NCI-H1092 treated with DMSO at 0.1 percent for 48 hours (cell line): ENCODE data around the gene BRME1.
"Not testable (repeated sequence)": the region's sequence is repeated elsewhere in the genome, so short reads cannot be mapped to it uniquely, and the experiment has no call there.

ENCODE experiments used
- DNase-seq: peaks from one replicate; lab custom pipeline; 2025; lab: John Stamatoyannopoulos, UW

The BRME1 gene

GRCh38 chr19:13865571-13866462 lies 40.1 kb downstream of the BRME1 start:
- no peak for DNase-seq

GRCh38 chr19:13864667-13865570 lies 41.0 kb downstream of the BRME1 start:
- DNase-seq: no peak

GRCh38 chr19:13864046-13864666 lies 41.8 kb downstream of the BRME1 start:
- DNase-seq: no peak

GRCh38 chr19:13861714-13862531 lies 44.0 kb downstream of the BRME1 start:
- DNase-seq: peak; percentile 72

DNA sequence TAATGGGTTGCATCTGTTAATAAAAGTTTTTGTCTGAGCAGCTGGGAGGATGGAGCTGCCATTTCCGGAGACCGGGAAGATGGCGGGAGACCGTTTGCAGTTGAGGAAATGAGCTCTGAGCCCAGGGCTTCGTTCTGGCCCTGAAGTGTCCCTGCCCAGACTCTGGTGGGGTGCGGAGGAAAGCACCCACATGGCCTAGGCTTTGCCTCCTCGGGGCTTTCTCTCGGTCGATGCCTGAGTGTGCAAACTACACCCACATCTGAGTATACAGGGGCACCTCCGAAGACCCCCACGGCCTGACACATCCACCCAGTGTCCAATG lies 44.6 kb downstream of the BRME1 start:
- no peak for DNase-seq

DNA sequence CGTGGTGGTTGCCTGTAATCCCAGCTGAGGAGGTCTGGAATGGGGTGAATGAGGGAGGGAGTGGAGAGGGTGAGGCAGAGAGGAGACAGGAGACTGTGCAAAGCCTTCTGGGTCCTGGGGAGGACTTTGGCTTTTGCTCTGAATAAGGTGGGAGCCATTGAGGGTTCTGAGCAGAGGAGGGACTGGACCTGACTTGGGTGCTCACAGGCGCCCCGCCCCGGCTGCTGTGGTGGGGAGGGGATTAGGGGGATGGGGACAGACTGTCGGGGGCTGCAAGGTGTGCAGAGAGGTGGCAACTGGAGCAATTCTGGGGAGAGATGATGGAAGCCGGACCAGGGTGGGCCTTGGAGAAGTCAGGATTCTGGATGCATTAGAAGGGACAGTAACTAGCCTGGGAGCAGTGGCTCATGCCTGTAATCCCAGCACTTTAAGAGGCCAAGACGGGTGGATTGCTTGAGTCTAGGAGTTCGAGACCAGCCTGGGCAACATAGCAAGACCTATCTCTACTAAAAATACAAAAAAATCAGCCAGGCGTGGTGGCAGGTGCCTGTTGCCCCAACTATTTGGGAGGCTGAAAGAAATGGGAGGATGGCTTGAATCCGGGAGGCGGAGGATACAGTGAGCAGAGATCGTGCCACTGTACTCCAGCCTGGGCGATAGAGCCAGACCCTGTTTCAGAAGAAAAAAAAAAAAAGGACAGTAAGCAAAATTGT lies 45.1 kb downstream of the BRME1 start:
- DNase-seq: no peak

GRCh38 chr19:13859361-13859880 lies 46.5 kb downstream of the BRME1 start:
- no peak for DNase-seq

DNA sequence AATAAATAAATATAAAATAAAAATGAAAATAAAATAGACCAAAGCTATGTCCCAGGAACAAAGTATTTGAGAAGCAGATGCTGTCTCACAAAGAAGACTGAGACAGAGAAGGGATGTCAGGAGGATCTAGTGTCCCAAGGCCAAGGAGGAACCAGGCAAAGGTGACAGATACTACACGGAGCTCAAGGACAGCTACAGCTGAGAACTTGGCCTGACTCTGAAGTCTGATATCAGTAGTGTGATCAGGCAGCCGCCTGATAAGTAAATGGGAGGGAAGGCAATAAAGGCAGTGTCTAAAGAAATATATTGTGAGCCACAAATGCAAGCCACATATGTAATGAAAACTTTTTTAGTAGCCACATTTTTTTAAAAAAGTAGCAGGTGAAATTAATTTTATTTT lies 49.4 kb downstream of the BRME1 start:
- DNase-seq: no peak

DNA sequence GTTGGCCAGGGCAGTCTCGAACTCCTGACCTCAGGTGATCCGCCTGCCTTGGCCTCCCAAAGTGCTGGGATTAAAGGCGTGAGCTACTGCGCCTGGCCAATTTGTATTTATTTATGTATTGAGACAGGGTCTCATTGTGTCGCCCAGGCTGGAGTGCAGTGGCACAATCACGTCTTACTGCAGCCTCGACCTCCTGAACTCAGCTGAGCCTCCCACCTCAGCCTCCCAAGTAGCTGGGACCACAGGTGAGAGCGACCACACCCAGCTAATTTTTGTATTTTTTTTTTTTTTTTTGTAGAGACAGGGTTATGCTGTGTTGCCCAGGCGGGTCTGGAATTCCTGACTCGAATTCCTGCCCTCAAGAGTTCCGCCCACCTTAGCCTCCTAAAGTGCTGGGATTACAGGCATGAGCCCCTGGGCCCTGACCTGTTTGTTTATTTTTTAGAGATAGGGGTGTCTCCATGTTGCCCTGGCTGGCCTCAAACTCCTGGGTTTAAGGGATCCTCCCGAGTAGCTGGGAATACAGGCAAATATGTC lies 53.7 kb downstream of the BRME1 start:
- not testable (repeated sequence) for DNase-seq

GRCh38 chr19:13851734-13852114 lies 54.2 kb downstream of the BRME1 start:
- not testable (repeated sequence) for DNase-seq

- DNase-seq: no peak
These were observed 54.8 kb downstream of the BRME1 start for GRCh38 chr19:13850910-13851733.

- DNase-seq: peak; percentile 49
These were observed 55.7 kb downstream of the BRME1 start for GRCh38 chr19:13849991-13850909.

DNA sequence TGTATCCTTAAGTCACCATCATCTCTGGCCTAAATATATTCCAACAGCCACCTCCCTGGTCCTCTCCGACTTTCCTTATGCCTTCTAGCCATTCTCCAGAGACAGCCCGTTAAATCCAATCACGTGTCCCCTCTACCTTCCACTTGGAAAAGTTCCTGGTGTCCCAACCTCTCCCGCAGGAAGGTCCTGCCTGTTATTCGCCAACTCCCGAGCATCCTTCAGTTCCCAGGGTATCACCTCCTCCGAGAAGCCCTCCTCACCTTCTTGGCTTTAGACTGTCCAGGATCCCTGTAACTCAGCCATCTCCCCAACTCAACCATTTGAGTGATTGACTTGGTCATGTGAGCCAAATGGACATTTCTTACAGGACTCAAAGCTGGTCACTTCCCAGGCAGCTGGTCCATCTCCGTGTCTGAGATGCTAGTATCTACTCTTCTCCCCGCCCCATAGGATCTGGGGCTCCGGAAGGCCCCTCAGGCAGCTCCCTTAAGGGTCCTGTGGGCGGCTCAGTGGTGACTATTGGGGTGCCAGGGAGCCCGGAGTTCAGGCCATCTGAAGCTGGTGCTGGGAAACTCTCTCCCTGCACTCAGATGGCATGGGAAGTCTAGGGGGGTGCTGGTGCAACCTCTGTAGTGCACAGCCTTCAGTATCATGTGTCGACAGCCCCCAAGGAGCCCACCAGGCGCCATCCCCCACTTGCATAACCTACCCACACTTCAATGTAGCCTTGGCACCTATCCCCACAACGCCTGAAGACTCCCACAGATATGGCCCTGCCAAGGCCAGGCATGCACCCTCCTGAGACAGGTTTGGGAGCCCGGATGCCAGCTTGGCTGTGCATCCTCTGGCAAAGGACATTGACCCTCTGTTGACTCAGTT lies 56.9 kb downstream of the BRME1 start:
- DNase-seq: no peak

GRCh38 chr19:13848340-13848677 lies 57.6 kb downstream of the BRME1 start:
- no peak for DNase-seq

DNA sequence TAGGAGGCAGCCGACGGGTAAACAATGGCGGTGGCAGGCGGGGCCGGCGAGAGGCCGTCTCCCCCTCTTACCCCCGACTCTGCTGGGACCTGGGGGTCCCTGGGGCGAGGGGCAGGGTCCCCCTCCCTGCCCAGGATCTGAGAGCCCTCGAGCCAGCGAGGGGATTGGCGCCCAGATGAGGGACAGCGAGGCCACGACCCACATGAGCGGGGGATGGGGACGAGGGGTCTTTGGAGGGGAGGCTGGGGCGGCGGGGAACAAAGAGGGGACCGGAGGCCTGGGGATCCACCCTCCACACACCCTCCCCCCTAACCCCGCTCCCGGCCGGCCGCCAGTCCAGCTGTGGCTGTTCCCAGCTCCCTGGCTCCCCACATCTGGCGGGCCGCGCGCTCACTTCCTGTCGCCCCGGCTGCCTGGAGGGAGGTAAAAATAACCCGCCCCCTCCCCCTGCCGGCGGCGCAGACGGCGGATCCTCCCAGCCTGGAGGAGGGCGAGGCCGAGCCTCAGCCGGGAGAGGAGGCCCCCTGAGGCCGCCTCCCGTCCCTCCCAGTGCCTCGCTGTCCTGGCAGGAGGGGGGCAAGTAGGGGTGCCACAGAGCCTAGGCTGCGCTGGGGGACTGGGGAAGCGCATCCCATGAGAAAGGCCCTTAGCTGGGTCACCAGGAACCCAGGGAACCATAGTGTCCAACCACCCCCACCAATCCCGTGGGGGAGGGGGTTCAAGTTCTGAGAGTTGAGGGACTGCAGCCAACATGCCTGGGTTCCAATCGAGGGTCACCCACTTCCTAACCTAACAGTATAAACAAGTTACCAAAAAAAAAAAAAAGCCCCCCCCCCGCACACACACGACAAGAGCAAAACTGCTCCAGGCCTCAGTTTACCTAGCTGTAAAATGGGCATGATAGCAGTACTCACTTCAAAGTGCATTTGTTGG lies 58.2 kb downstream of the BRME1 start:
- DNase-seq: peak; percentile 57

DNA sequence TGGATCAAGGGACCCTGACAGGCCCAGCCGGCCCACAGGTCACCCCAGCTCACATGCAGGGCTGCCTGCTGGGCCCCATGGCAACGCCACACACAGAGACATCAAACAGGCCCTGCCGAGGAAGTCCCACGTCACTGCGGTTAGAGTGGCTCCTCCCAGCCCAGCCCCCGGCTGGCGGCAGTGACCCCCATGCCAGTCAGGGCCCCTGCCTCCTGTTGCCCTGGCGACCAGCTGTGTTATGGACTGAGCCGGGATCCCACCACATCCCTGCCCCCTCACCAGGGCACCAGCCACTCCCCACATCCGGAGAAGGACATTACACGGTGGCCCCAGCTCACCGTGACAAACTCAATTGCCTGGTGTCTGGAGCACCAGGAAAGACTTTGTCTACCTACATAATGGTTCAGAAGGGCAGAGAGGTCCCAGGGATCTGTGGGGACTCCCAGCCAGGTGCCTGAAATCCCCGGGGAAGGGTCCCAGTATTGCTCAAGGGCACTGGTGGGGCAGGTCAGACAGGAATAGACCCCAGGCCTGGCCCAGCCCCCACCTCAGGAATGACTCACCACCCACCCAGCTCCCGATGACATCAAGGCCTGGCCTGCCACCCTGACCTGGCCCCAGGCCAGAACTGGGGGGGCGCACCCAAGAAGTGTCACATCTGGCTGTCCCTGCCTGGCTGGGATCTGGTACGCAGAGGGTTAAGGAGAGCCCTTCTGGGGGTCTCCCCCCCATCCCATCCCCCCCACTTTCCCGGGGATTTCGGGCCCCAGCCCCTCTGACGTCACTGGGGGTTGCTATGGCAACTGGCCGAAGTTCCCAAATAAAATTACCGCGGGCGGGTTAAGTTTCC lies 59.1 kb downstream of the BRME1 start:
- peak; percentile 59 for DNase-seq
